ENCODE results near the gene TSPAN8. TPM values are rescaled to one million over a fixed set of nuclear protein-coding genes. Genes with fewer than 3 reads are reported as not detected.

The TSPAN8 gene
- total and polyA plus RNA-seq, 9 of the 15 experiments (the other 6 are each of a cell fraction or from before 2014, with no cell fraction given): 0.11 to 0.55 (median 0.25) TPM; not detected in 2

- Histone ChIP-seq H3K9me3 (replicated peaks; ENCODE audit: control insufficient read depth, insufficient read depth, low read depth, low read length) (no peaks in the 10 kb centered on the region), H3K27ac (ENCODE audit: extremely low read depth, low read depth, low read length) (no peak overlapping the region), H3K9ac (ENCODE audit: insufficient read depth in 1 of 2, low read depth in 2 of 2, low read length in 2 of 2) (no peak overlapping the region), H2AFZ (ENCODE audit: low read depth, low read length) (no peak overlapping the region), H3K4me1 (replicated peaks in 1 of 2; ENCODE audit: control insufficient read depth in 2 of 2, insufficient read depth in 2 of 2, low read length in 2 of 2) (no peaks in the 10 kb centered on the region), H3K4me3 (no peak overlapping the region), H3K36me3 (ENCODE audit: control insufficient read depth, insufficient read depth, low read length) (no peaks in the 10 kb centered on the region), H3K79me2 (ENCODE audit: control insufficient read depth, insufficient read depth, low read length) (no peaks in the 10 kb centered on the region), H4K20me1 (replicated peaks; ENCODE audit: control insufficient read depth, insufficient read depth, low read length) (no peaks in the 10 kb centered on the region), H3K4me2 (ENCODE audit: insufficient read depth, low read length) (no peak overlapping the region), H3K9me1 (ENCODE audit: control insufficient read depth, insufficient read depth, low read length) (no peaks in the 10 kb centered on the region), H3K27me3 (ENCODE audit: control insufficient read depth in 2 of 2, insufficient read depth in 2 of 2, low read length in 2 of 2) (no peaks in the 10 kb centered on the region; a peak in 1 of 5 replicates)
- DNase-seq (ENCODE audit: extremely low read depth in 1 of 4, low spot score in 3 of 4): no peak
- intact Hi-C loops (cut with micrococcal nuclease) (no loop called here), in situ Hi-C loops (cut with MboI) (no loop called here)
- ChIA-PET POLR2A (no interaction called here), CTCF (ENCODE audit: low intra/inter-chr PET ratio) (no interaction called here)
- no peak for FAIRE-seq
- ATAC-seq: no peak
- no TSS peak for BruUV-seq (replicated peaks)
- TF ChIP-seq BHLHE40 (IDR thresholded peaks at IDR 0.05; ENCODE audit: low read length): no peak
- TF ChIP-seq HDAC1 (IDR thresholded peaks at IDR 0.05): no peak
- TF ChIP-seq ZBTB49 (CRISPR knock-in tag; IDR thresholded peaks at IDR 0.05; ENCODE audit: borderline replicate concordance): no peak
- no peak for TF ChIP-seq KLF13 (tag; IDR thresholded peaks at IDR 0.05; ENCODE audit: borderline replicate concordance, low read depth)
- TF ChIP-seq ZNF586 (CRISPR knock-in tag; conservative IDR thresholded peaks at IDR 0.05): no peak
- no peak for TF ChIP-seq CHD7 (IDR thresholded peaks at IDR 0.05; ENCODE audit: low read depth, low read length)
- no peak for TF ChIP-seq CHD2 (IDR thresholded peaks at IDR 0.05; ENCODE audit: low read depth, low read length)
- no peak for TF ChIP-seq SMARCE1 (IDR thresholded peaks at IDR 0.05)
- no peak for TF ChIP-seq CCNT2 (IDR thresholded peaks at IDR 0.05; ENCODE audit: borderline replicate concordance, extremely low read depth, insufficient read length, low read depth, low read length)
- TF ChIP-seq MTA2 (IDR thresholded peaks at IDR 0.05; ENCODE audit: low read depth): no peak
Measured at GRCh38 chr12:71178162-71178561, 20.4 kb upstream of the TSPAN8 start.
